Astrocyte of the spinal cord (primary cell): ENCODE measurements around the gene SEMA5B.

Source experiments
- DNase-seq: peaks from one replicate; pipeline ENCODE4 v3.0.0; 2011; ENCODE audit warnings: low read depth, low spot score
- H3K4me3 ChIP-seq: 2 replicates; pipeline ENCODE4 v1.5.1; 2011; ENCODE audit warnings: low read depth, mild to moderate bottlenecking, low read length, moderate library complexity
- in situ Hi-C: cut with HindIII; loops from 2 replicates; pipeline ENCODE4 v1.10.0; 2017; ENCODE audit warnings: low sequenced_read_pairs
- TF ChIP-seq, protein P1 (sequence below): IDR thresholded peaks from 2 replicates; pipeline ENCODE4 v1.5.1; 2012; ENCODE audit warnings: low read depth, mild to moderate bottlenecking, low read length, inconsistent platforms

Gene SEMA5B

DNA sequence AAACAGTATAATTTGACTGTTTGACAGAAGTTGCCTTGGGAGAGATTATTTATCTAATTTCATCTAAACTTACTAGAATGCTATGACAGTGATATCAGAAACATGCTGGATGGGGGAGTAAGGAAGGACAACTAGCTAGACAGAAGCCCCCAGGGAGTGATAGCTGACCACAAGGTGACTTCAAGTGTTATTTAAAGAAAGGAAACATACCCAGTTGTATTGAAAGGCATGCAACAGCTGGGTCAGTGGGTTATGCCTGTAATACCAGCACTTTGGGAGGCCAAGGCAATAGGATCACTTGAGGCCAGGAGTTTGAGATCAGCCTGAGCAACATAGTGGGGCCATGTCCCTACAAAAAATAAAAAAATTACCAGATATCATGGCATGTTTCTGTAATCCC lies 163.1 kb downstream of the SEMA5B start:
- DNase-seq = no peak
- TF ChIP-seq, protein P1, sequence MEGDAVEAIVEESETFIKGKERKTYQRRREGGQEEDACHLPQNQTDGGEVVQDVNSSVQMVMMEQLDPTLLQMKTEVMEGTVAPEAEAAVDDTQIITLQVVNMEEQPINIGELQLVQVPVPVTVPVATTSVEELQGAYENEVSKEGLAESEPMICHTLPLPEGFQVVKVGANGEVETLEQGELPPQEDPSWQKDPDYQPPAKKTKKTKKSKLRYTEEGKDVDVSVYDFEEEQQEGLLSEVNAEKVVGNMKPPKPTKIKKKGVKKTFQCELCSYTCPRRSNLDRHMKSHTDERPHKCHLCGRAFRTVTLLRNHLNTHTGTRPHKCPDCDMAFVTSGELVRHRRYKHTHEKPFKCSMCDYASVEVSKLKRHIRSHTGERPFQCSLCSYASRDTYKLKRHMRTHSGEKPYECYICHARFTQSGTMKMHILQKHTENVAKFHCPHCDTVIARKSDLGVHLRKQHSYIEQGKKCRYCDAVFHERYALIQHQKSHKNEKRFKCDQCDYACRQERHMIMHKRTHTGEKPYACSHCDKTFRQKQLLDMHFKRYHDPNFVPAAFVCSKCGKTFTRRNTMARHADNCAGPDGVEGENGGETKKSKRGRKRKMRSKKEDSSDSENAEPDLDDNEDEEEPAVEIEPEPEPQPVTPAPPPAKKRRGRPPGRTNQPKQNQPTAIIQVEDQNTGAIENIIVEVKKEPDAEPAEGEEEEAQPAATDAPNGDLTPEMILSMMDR = no peak
- in situ Hi-C loops = no loop called here
- H3K4me3 ChIP-seq = no peak overlapping the region

DNA sequence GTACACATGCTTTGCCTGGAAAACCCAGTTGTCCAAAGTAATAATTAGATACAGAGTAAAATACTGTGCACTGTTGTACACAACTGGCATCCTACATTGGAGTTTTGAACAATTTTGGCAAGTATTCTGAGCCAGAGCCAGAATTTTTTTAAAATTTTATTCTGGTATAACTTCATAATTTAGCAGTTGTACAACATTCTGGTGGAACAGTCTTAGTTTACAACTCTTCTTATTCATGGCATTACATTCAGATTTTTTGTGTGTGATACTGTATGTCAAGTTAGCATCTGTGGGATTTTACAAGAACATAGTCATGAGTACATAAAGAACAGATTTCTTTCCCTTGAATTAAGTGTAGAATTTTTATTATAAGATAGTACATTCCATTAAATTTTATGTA lies 165.2 kb downstream of the SEMA5B start:
- no peak overlapping the region for H3K4me3 ChIP-seq
- no peak for DNase-seq
- in situ Hi-C loops = no loop called here
- TF ChIP-seq, protein P1 = no peak
